NCI-H1092 (cell line): ENCODE results near the gene SLC48A1.

Experiments
- DNase-seq: peaks from one replicate; lab custom pipeline; 2025; lab: John Stamatoyannopoulos, UW

Gene SLC48A1

GRCh38 chr12:47773062-47773857 is at the start of gene SLC48A1:
TSS of gene SLC48A1 (plus strand) at chr12:47773238. CDS start at chr12:47773305, 67 bp downstream.
- peak; percentile 79 for DNase-seq

- DNase-seq = no peak
Measured at GRCh38 chr12:47725091-47725772, 47.8 kb upstream of the SLC48A1 start, which contains the start of gene ENDOU. TSS of gene ENDOU (minus strand) at chr12:47725490. CDS start at chr12:47725413, 77 bp downstream.

GRCh38 chr12:47725893-47726292 is 47.1 kb upstream of the SLC48A1 start:
- no peak for DNase-seq

GRCh38 chr12:47729233-47729632 is 43.8 kb upstream of the SLC48A1 start:
- no peak for DNase-seq

GRCh38 chr12:47730341-47730744 is 42.7 kb upstream of the SLC48A1 start:
- no peak for DNase-seq

GRCh38 chr12:47731723-47732122 is 41.3 kb upstream of the SLC48A1 start:
- no peak for DNase-seq

GRCh38 chr12:47732504-47732903 is 40.5 kb upstream of the SLC48A1 start:
- DNase-seq = no peak

- DNase-seq = no peak
Measured at GRCh38 chr12:47733142-47733541, 39.9 kb upstream of the SLC48A1 start.

- DNase-seq = peak; percentile 27
Measured at GRCh38 chr12:47734725-47735480, 38.1 kb upstream of the SLC48A1 start.

- DNase-seq = no peak
Measured at GRCh38 chr12:47735649-47736048, 37.4 kb upstream of the SLC48A1 start.

GRCh38 chr12:47736216-47736615 is 36.8 kb upstream of the SLC48A1 start:
- no peak for DNase-seq

GRCh38 chr12:47736877-47737676 is 36.0 kb upstream of the SLC48A1 start:
- no peak for DNase-seq

GRCh38 chr12:47737936-47738594 is 35.0 kb upstream of the SLC48A1 start:
- no peak for DNase-seq

- DNase-seq = no peak
Measured at GRCh38 chr12:47739297-47739696, 33.7 kb upstream of the SLC48A1 start.

- no peak for DNase-seq
Measured at GRCh38 chr12:47739979-47740378, 33.1 kb upstream of the SLC48A1 start.

GRCh38 chr12:47740606-47741339 is 32.3 kb upstream of the SLC48A1 start:
- DNase-seq = peak; percentile 28

- DNase-seq = peak; percentile 98
Measured at GRCh38 chr12:47741340-47741703, 31.7 kb upstream of the SLC48A1 start.

GRCh38 chr12:47742253-47742825 is 30.7 kb upstream of the SLC48A1 start:
- no peak for DNase-seq

- no peak for DNase-seq
Measured at GRCh38 chr12:47743311-47743860, 29.7 kb upstream of the SLC48A1 start.
